ENCODE data around the gene COPS6.
"Not testable (repeated sequence)": the region's sequence is repeated elsewhere in the genome, so short reads cannot be mapped to it uniquely, and the experiment has no call there.

COPS6 gene

DNA sequence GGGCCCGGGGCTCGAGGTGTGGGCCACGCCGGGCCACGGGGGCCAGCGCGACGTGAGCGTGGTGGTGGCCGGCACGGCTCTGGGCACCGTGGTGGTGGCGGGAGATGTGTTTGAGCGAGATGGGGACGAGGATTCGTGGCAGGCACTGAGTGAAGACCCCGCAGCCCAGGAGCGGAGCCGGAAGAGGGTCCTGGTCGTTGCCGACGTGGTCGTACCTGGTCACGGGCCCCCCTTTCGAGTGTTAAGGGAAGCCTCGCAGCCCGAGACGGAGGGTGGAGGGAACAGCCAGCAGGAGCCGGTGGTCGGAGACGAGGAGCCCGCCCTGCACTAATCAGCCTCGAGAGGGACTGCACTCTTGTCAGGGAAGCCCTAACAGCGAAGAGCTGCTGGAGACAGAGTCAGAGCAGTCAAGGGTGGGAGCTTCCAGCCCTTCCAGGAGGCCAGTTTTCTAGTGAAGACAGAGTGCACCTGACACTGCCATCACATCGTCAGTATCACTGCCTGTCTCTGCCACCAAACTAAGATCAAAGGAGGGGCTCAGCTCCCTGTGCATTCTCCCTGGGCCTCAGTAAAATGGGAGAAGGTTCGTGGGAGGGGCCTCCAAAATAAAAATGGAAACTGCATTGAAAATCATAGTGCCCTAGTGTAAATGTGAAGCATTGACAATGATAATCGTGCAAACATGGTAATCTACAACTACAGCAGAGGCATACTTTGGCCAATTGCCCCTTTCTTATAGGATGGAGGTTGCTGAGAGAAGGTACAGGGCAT is 39.3 kb downstream of the COPS6 start:
- DNase-seq, result peak in 1 of 2 donors; percentile 20

DNA sequence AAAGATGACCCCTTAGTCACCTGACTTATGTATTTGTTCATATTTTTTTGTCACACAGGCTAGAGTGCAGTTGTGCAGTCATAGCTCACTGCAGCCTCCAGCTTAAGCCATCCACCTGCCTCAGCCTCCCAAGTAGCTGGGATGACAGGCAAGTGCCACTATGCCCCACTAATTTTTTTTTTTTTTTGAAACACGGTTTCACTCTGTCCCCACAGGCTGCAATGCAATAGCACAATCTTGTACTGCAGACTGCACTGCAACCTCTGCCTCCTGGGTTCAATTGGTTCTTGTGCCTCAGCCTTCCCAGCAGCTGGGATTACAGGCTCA is 39.8 kb downstream of the COPS6 start:
- DNase-seq, result no peak

DNA sequence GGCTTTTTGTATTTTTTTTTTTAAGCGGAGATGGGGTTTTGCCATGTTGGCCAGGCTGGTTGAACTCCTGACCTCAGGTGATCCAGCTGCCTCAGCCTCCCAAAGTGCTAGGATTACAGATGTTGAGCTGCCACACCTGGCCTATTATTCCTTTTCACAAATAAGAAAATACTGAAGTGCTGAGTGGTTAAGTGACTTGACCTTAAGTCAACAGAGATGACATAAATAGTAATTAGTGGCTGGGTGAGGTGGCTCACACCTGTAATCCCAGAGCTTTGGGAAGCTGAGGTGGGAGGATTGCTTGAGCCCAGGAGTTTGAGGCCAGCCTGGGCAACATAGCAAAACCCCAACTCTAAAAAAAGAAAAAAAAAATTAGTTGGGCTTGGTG is 41.4 kb downstream of the COPS6 start:
- DNase-seq, result not testable (repeated sequence)

DNA sequence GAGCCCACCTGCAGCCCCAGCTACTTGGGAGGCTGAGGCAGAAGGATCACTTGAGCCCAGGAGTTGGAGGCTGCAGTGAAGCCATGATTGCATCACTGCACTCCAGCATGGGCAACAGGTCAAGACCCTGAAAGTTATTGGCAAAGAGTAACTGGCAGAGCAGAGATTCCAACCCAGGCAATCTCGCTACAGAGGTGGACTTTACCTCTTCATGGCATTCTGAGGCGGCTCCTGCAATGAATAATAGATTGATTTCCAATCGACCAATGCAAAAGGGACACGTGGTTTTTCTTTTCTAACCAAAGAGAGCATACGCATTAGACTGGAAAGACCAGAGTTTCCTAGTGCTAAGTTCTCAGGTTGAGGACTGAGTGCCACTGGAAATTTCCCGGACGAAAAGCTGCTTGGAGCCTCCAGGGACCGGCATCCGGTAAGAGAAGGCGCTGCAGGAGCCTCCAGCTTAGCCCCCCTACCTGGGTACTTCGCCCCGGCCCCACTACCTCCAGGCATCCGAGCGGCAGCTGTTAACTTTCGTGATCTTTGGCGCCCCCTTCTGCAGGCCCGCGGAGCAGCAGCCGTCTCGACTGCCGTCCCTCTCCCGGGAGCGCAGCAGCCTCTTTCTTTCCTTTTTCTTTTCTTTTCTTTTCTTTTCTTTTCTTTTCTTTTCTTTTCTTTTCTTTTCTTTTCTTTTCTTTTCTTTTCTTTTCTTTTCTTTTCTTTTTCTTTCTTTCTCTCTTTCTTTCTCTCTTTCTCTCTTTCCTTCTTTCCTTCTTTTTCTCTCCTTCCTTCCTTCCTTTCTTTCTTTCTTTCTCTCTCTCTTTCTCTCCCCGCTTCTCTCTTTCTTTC is 42.1 kb downstream of the COPS6 start:
- peak; percentile 80 to 84 for DNase-seq

DNA sequence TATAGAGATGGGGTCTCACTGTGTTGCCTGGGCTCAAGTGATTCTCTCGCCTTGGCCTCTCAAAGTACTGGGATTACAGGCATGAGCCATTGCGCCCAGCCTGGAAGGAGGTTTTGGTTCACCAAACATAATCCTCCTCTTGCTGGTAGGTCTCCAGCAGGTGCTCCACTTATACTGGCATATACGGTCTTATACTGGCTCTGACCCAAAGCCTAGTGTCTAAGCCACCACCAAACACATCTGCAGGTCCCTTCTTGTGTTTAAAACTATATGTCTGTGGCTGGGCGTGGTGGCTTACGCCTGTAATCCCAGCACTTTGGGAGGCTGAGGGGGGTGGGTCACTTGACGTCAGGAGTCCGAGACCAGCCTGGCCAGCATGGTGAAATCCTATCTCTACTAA is 43.4 kb downstream of the COPS6 start:
- no peak for DNase-seq

DNA sequence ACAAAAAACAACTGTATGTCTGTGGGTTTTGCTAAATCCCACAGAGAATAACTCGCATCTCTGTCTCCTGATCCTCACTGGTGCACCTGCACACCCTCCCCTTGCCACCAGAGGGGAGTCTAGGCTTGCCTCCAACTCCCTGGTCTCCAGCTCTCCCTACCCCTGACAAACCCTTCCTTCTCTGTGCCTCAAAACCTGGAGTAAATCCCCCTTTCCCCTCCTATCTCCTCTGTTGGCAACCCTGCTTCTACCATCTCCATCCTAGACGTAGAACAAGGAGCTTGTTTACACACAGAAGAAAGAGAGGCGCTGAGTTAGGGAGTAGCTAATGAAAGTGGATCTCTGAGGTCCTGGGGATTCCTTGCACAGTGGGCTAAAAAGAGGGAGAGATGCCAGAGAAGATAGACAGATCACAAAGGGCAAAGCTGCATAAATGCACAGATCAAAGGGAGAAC is 44.0 kb downstream of the COPS6 start:
- DNase-seq, result peak; percentile 73 to 79

DNA sequence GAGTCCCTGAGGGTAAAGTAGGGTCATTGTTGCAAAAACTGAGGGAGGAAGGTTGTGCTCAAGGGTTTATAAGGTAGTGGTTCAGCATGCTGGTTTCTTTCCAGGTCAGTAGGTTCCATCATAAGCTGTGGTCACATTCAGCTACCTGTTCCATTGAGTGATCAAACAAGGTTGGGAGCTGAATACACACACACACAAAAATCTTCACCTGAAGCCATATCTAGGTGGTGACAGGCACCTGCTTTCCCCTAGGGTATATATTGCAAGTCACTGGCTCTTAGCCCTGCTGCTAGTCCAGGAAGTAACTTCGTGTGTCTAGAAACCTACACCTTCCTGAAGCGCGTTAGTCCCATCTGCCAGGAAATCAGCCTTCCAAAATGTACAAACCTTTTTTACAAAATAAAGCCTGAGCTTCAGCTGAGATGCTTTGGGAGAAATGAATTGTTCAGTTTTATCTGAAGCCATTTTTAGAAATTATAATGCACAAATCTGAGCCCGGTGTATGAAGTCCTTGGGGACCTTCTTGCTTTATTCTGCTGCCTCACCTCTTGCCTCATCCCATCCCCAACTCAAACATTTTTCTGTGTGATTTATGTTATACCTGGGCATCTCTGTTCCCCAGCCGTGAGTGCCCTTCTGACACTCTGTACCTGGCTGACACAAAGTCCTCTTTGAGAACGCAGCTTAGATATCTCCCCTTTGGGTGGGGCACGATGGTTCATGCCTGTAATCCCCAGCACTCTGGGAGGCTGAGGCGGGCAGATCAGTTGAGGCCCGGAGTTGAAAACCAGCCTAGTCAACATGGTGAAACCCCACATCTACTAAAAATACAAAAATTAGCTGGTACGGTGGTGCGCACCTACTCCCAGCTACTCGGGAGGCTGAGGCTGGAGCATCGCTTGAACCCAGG is 49.3 kb downstream of the COPS6 start:
- DNase-seq, result no peak

DNA sequence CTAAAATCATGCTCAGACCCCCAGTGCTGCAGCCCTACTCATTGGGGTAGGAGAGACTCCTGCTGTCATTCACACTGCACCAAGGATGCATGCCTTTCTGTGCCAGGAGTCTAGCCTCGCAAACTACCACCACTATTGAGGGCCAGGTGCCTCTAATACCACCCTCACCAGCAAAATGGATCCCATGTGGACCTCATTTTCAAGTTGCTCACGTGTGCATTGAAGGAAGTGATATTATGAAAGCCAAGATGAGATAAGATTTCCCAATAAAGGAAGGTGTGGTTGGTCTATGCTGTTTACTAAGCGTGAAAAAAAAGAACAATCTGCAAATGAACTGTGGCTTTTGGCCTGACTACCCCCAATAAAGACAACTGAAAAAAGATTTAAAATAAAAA is 52.8 kb downstream of the COPS6 start:
- no peak for DNase-seq

All from CD4-positive, alpha-beta T cell treated with Interferon alpha-2 for 1 hour (primary cell).